Activated CD4-positive, alpha-beta memory T cell treated with anti-CD3 and anti-CD28 coated beads for 36 hours (primary cell): Measurements from ENCODE around the gene STAB2. TPM values are rescaled to one million over a fixed set of nuclear protein-coding genes. Genes with fewer than 3 reads are reported as not detected.
"Not testable (repeated sequence)": the region's sequence is repeated elsewhere in the genome, so short reads cannot be mapped to it uniquely, and the experiment has no call there.

Experiments
- CTCF ChIA-PET: fragments of 350-600 bp; sonication (Branson Sonifier 250); formaldehyde crosslinking; loops from one replicate; lab custom pipeline; 2021; ENCODE audit warnings: antibody characterized with exemption, inconsistent platforms; lab: Charles Lee
- POLR2A ChIA-PET: fragments of 350-600 bp; sonication (Branson Sonifier 250); formaldehyde crosslinking; loops from one replicate; lab custom pipeline; 2021; ENCODE audit warnings: antibody characterized with exemption; lab: Charles Lee
- DNase-seq: peaks from one replicate; pipeline ENCODE4 v3.0.0-alpha.2; 2020
- H3K27ac Mint-ChIP-seq: one replicate; pipeline ENCODE4 v1.8.0; 2021; ENCODE audit warnings: mixed read lengths
- H3K27me3 Mint-ChIP-seq: one replicate; pipeline ENCODE4 v1.8.0; 2021; ENCODE audit warnings: mixed read lengths
- H3K36me3 Mint-ChIP-seq: one replicate; pipeline ENCODE4 v1.8.0; 2021; ENCODE audit warnings: mixed read lengths
- H3K4me1 Mint-ChIP-seq: one replicate; pipeline ENCODE4 v1.8.0; 2021; ENCODE audit warnings: low read depth, mixed read lengths
- H3K4me3 Mint-ChIP-seq: one replicate; pipeline ENCODE4 v1.8.0; 2021; ENCODE audit warnings: mild to moderate bottlenecking, mixed read lengths
- H3K9me3 Mint-ChIP-seq: one replicate; pipeline ENCODE4 v1.8.0; 2021; ENCODE audit warnings: mixed read lengths
- intact Hi-C: fragments of 100-400 bp; cut with micrococcal nuclease; formaldehyde crosslinking; loops from one replicate; pipeline ENCODE4 v1.15.1; 2023
- total RNA-seq, 2 experiments: library from RNA; stranded (reverse); gene quantifications; one replicate each; pipeline ENCODE4 v1.2.3, GENCODE V29; 2021

Gene STAB2
- total RNA-seq, 2 experiments from 2014 or later, result not detected

- H3K9me3 Mint-ChIP-seq, POLR2A ChIA-PET, H3K27me3 Mint-ChIP-seq, H3K4me1 Mint-ChIP-seq, H3K27ac Mint-ChIP-seq, CTCF ChIA-PET, DNase-seq, intact Hi-C loops, H3K4me3 Mint-ChIP-seq: not testable (repeated sequence)
- peaks cover 14% of the 10 kb centered on the region for H3K36me3 Mint-ChIP-seq
Observed at GRCh38 chr12:103809639-103810038, 222.6 kb downstream of the STAB2 start.

- ChIA-PET CTCF (no interaction called here), POLR2A (no interaction called here)
- no peak for DNase-seq
- Mint-ChIP-seq H3K4me3 (no peak overlapping the region), H3K36me3 (peaks cover 17% of the 10 kb centered on the region), H3K4me1 (no peaks in the 10 kb centered on the region), H3K27me3 (no peaks in the 10 kb centered on the region), H3K9me3 (no peaks in the 10 kb centered on the region), H3K27ac (no peak overlapping the region)
- intact Hi-C loops, result no loop called here
Observed at GRCh38 chr12:103810111-103810510, 223.0 kb downstream of the STAB2 start.

- no peak overlapping the region for H3K27ac Mint-ChIP-seq
- intact Hi-C loops, result no loop called here
- ChIA-PET POLR2A (no interaction called here), CTCF (no interaction called here)
- no peak overlapping the region for H3K4me3 Mint-ChIP-seq
- no peak for DNase-seq
- peaks cover 12% of the 10 kb centered on the region for H3K36me3 Mint-ChIP-seq
- H3K4me1 Mint-ChIP-seq, result no peaks in the 10 kb centered on the region
- H3K27me3 Mint-ChIP-seq, result no peaks in the 10 kb centered on the region
- no peaks in the 10 kb centered on the region for H3K9me3 Mint-ChIP-seq
Observed at GRCh38 chr12:103811791-103812190, 224.7 kb downstream of the STAB2 start.

- Mint-ChIP-seq H3K27me3 (no peaks in the 10 kb centered on the region), H3K9me3 (no peaks in the 10 kb centered on the region), H3K36me3 (peaks cover 12% of the 10 kb centered on the region), H3K4me1 (peaks cover 6% of the 10 kb centered on the region), H3K27ac (no peak overlapping the region), H3K4me3 (no peak overlapping the region)
- ChIA-PET POLR2A (no interaction called here), CTCF (no interaction called here)
- intact Hi-C loops, result no loop called here
- no peak for DNase-seq
Observed at GRCh38 chr12:103812789-103813188, 225.7 kb downstream of the STAB2 start.

GRCh38 chr12:103813426-103813825 lies 226.4 kb downstream of the STAB2 start:
- Mint-ChIP-seq H3K4me3 (no peak overlapping the region), H3K27ac (no peak overlapping the region), H3K4me1 (peaks cover 6% of the 10 kb centered on the region), H3K9me3 (no peaks in the 10 kb centered on the region), H3K36me3 (peaks cover 12% of the 10 kb centered on the region), H3K27me3 (no peaks in the 10 kb centered on the region)
- ChIA-PET CTCF (no interaction called here), POLR2A (no interaction called here)
- intact Hi-C loops, result no loop called here
- no peak for DNase-seq

GRCh38 chr12:103813949-103814348 lies 226.9 kb downstream of the STAB2 start:
- H3K27ac Mint-ChIP-seq, result no peak overlapping the region
- H3K36me3 Mint-ChIP-seq, result peaks cover 10% of the 10 kb centered on the region
- H3K4me3 Mint-ChIP-seq, result no peak overlapping the region
- peaks cover 9% of the 10 kb centered on the region for H3K4me1 Mint-ChIP-seq
- DNase-seq, result no peak
- H3K27me3 Mint-ChIP-seq, result no peaks in the 10 kb centered on the region
- ChIA-PET CTCF (no interaction called here), POLR2A (no interaction called here)
- no peaks in the 10 kb centered on the region for H3K9me3 Mint-ChIP-seq
- intact Hi-C loops, result no loop called here

- peaks cover 10% of the 10 kb centered on the region for H3K36me3 Mint-ChIP-seq
- no peak for DNase-seq
- H3K4me1 Mint-ChIP-seq, result peaks cover 11% of the 10 kb centered on the region
- intact Hi-C loops, result no loop called here
- H3K9me3 Mint-ChIP-seq, result no peaks in the 10 kb centered on the region
- no peaks in the 10 kb centered on the region for H3K27me3 Mint-ChIP-seq
- H3K4me3 Mint-ChIP-seq, result no peak overlapping the region
- POLR2A ChIA-PET, result no interaction called here
- no peak overlapping the region for H3K27ac Mint-ChIP-seq
- CTCF ChIA-PET, result no interaction called here
Observed at GRCh38 chr12:103814436-103814835, 227.4 kb downstream of the STAB2 start.

Other genes with a start within 250 kb of the STAB2 start
- gene C12orf42, start 91.3 kb upstream of the STAB2 start, total RNA-seq, result not detected